WTC11 (cell line): ENCODE measurements around the gene HRH4. TPM values are rescaled to one million over a fixed set of nuclear protein-coding genes. Genes with fewer than 3 reads are reported as not detected.

Experiments
- ATAC-seq: fragments of 200-7000 bp; cut with Tn5 transposase; 2 replicates; pipeline ENCODE4 v1.10.0; 2021; ENCODE audit warnings: mild to moderate bottlenecking, moderate library complexity
- CTCF ChIA-PET: fragments of 300-600 bp; sonication (Branson Sonifier 250); formaldehyde crosslinking; loops from one replicate; lab custom pipeline; 2021; ENCODE audit warnings: antibody characterized with exemption; lab: Charles Lee
- POLR2A ChIA-PET: fragments of 350-600 bp; sonication (Branson Sonifier 250); formaldehyde crosslinking; loops from one replicate; lab custom pipeline; 2021; ENCODE audit warnings: antibody characterized with exemption; lab: Charles Lee
- DNase-seq: peaks from one replicate; pipeline ENCODE4 v3.0.0; 2021; ENCODE audit warnings: low spot score
- H3K27ac Mint-ChIP-seq: 2 replicates; pipeline ENCODE4 v1.8.0; 2021; ENCODE audit warnings: mixed read lengths
- H3K27me3 Mint-ChIP-seq: 2 replicates; pipeline ENCODE4 v1.8.0; 2021; ENCODE audit warnings: low read depth, mild to moderate bottlenecking, moderate library complexity, mixed read lengths
- H3K36me3 Mint-ChIP-seq: 2 replicates; pipeline ENCODE4 v1.8.0; 2021; ENCODE audit warnings: mixed read lengths
- H3K4me1 Mint-ChIP-seq: 2 replicates; pipeline ENCODE4 v1.8.0; 2022; ENCODE audit warnings: mixed read lengths
- H3K4me3 Mint-ChIP-seq: 2 replicates; pipeline ENCODE4 v1.8.0; 2021; ENCODE audit warnings: mild to moderate bottlenecking, moderate library complexity, mixed read lengths
- H3K9me3 Mint-ChIP-seq: 2 replicates; pipeline ENCODE4 v1.8.0; 2021; ENCODE audit warnings: mixed read lengths
- ATF1 ChIP-seq: sonication (generic); formaldehyde crosslinking; IDR thresholded peaks from 2 replicates; pipeline ENCODE4 v1.8.1; 2023; ENCODE audit warnings: mild to moderate bottlenecking, moderate library complexity, missing genetic modification reagents
- CDX4 ChIP-seq: fragments of 250-450 bp; sonication (Bioruptor Pico); IDR thresholded peaks from 2 replicates; pipeline ENCODE4 v1.9.0; 2021; ENCODE audit warnings: moderate library complexity, mild to moderate bottlenecking, inconsistent platforms, borderline replicate concordance
- CREB1 ChIP-seq: sonication (generic); formaldehyde crosslinking; IDR thresholded peaks from 2 replicates; pipeline ENCODE4 v1.8.0; 2023; ENCODE audit warnings: mild to moderate bottlenecking, missing genetic modification reagents
- E2F1 ChIP-seq: sonication (generic); formaldehyde crosslinking; IDR thresholded peaks from 2 replicates; pipeline ENCODE4 v1.8.0; 2022; ENCODE audit warnings: mild to moderate bottlenecking, missing genetic modification reagents
- IRF2 ChIP-seq: sonication (generic); formaldehyde crosslinking; IDR thresholded peaks from 2 replicates; pipeline ENCODE4 v1.8.0; 2022; ENCODE audit warnings: low read depth, missing genetic modification reagents, borderline replicate concordance
- MAX ChIP-seq: sonication (generic); formaldehyde crosslinking; IDR thresholded peaks from 2 replicates; pipeline ENCODE4 v1.8.0; 2022; ENCODE audit warnings: mild to moderate bottlenecking, missing genetic modification reagents
- MLX ChIP-seq: sonication (generic); formaldehyde crosslinking; IDR thresholded peaks from 2 replicates; pipeline ENCODE4 v1.8.1; 2023; ENCODE audit warnings: mild to moderate bottlenecking, missing genetic modification reagents, moderate library complexity
- NFATC4 ChIP-seq: fragments of 250-450 bp; sonication (Bioruptor Pico); IDR thresholded peaks from 2 replicates; pipeline ENCODE4 v1.9.0; 2021; ENCODE audit warnings: mild to moderate bottlenecking
- NR2C2 ChIP-seq: sonication (generic); formaldehyde crosslinking; IDR thresholded peaks from 2 replicates; pipeline ENCODE4 v1.8.0; 2022; ENCODE audit warnings: mild to moderate bottlenecking, missing genetic modification reagents
- RORB ChIP-seq: fragments of 250-450 bp; sonication (Bioruptor Pico); IDR thresholded peaks from 2 replicates; pipeline ENCODE4 v1.9.0; 2021; ENCODE audit warnings: mild to moderate bottlenecking
- ZMAT4 ChIP-seq: fragments of 250-450 bp; sonication (Bioruptor Pico); IDR thresholded peaks from 2 replicates; pipeline ENCODE4 v1.9.0; 2021; ENCODE audit warnings: mild to moderate bottlenecking
- ZNF232 ChIP-seq: sonication (generic); formaldehyde crosslinking; IDR thresholded peaks from 2 replicates; pipeline ENCODE4 v1.8.0; 2022; ENCODE audit warnings: mild to moderate bottlenecking, missing genetic modification reagents
- ZNF425 ChIP-seq: fragments of 250-450 bp; sonication (Bioruptor Pico); conservative IDR thresholded peaks from 2 replicates; pipeline ENCODE4 v1.9.0; 2021; ENCODE audit warnings: mild to moderate bottlenecking
- ZNF512 ChIP-seq: sonication (generic); formaldehyde crosslinking; IDR thresholded peaks from 2 replicates; pipeline ENCODE4 v1.8.1; 2022; ENCODE audit warnings: missing genetic modification reagents, borderline replicate concordance
- ZNF671 ChIP-seq: fragments of 250-450 bp; sonication (Bioruptor Pico); IDR thresholded peaks from 2 replicates; pipeline ENCODE4 v1.8.0; 2021; ENCODE audit warnings: mild to moderate bottlenecking
- total RNA-seq: library from RNA; stranded (reverse); gene quantifications from 3 replicates; pipeline ENCODE4 v1.2.3, GENCODE V29; 2021

The HRH4 gene
- total RNA-seq, 1 experiment from 2014 or later = not detected

- TF ChIP-seq ZNF512 (CRISPR knock-in tag) (no peak), CREB1 (CRISPR knock-in tag) (no peak), NR2C2 (CRISPR knock-in tag) (no peak), RORB (CRISPR knock-in tag) (no peak), NFATC4 (no peak), ZNF671 (CRISPR knock-in tag) (no peak)
Observed at GRCh38 chr18:24494586-24494985, 34.1 kb downstream of the HRH4 start (continued).

GRCh38 chr18:24497031-24497754, 36.8 kb downstream of the HRH4 start:
- TF ChIP-seq ZNF232 (CRISPR knock-in tag) (no peak), ATF1 (CRISPR knock-in tag) (no peak), CDX4 (no peak), ZNF425 (CRISPR knock-in tag) (no peak), IRF2 (CRISPR knock-in tag) (no peak), E2F1 (CRISPR knock-in tag) (no peak)
- ChIA-PET CTCF (interaction anchor here (0.5 to 3.8 kb wide), 4 partner anchors 8 to 83 kb away, joined by 3 to 23 read pairs (median 7); no protein-coding TSS in a partner anchor), POLR2A (no interaction called here)
- no peak for ATAC-seq
- no peaks in the 10 kb centered on the region for H3K27me3 Mint-ChIP-seq
- no peaks in the 10 kb centered on the region for H3K36me3 Mint-ChIP-seq
- no peak overlapping the region for H3K4me3 Mint-ChIP-seq
- no peak for DNase-seq
- H3K4me1 Mint-ChIP-seq = peaks cover 2% of the 10 kb centered on the region; the same call in 1 of the 2 replicates
- peaks cover 13% of the 10 kb centered on the region for H3K9me3 Mint-ChIP-seq
- H3K27ac Mint-ChIP-seq = no peak overlapping the region

- H3K4me1 Mint-ChIP-seq = peaks cover 3% of the 10 kb centered on the region; the same call in 1 of the 2 replicates
- no peaks in the 10 kb centered on the region for H3K27me3 Mint-ChIP-seq
- ATAC-seq (no peak), DNase-seq (no peak)
- H3K27ac Mint-ChIP-seq = no peak overlapping the region
- ChIA-PET POLR2A (no interaction called here), CTCF (interaction anchor here (0.9 to 3.8 kb wide), 2 partner anchors 11 to 14 kb away, joined by 3 to 23 read pairs; no protein-coding TSS in a partner anchor)
- no peaks in the 10 kb centered on the region for H3K9me3 Mint-ChIP-seq
- no peaks in the 10 kb centered on the region for H3K36me3 Mint-ChIP-seq
- no peak for TF ChIP-seq MAX (CRISPR knock-in tag)
- no peak for TF ChIP-seq MLX
- TF ChIP-seq ZMAT4 = no peak
- H3K4me3 Mint-ChIP-seq = no peak overlapping the region
Observed at GRCh38 chr18:24499814-24500213, 39.4 kb downstream of the HRH4 start.
